Stimulated activated CD4-positive, alpha-beta T cell treated with anti-CD3 and anti-CD28 coated beads, Interleukin-12 subunit alpha, Interleukin-12 subunit beta, amount 100 ng/mL, for 4 hours (primary cell): Measurements from ENCODE around the gene SNRNP25.
"Not testable (repeated sequence)": the region's sequence is repeated elsewhere in the genome, so short reads cannot be mapped to it uniquely, and the experiment has no call there.

Source experiments
- DNase-seq: peaks from one replicate; pipeline ENCODE4 v3.0.0-alpha.2; 2020

SNRNP25 gene

DNA sequence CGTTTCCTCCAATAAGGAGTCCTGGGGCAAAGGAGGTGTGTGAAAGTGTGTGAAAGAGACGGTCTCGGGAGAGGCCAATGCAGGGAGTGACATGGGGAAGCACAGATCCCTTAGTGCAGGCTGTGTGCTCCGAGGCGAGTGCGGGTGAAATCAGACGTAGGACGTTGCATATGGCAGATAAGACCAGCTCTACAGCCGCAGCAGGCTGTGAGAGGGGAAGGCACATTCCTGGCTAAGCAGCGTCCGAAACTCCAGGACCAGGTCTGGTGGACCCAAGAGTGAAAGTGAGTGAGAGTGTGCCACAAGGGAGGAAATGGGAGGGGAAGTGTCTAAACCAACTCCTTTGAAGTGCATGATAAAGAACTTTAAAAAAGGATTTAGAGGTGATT lies 11.6 kb upstream of the SNRNP25 start:
- no peak for DNase-seq

DNA sequence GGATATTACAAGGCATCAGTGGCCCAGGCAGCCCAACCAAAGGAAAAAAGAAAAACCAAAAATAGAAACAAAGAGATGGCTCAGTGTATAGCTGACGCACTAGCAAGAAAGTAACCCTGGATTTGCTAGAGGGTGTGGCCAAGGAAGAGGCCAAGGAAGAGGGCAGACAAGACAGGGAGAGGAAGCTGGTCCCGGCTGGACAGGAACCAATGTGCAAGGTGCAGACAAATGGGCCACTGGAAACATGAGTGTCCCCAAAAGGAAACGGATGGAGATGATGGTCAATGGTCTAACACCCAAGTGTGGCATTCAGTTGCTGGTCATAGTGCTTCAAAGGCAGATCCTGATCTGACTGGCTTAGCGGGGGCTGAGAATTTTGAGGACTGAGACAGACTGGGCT lies 10.9 kb upstream of the SNRNP25 start:
- no peak for DNase-seq

DNA sequence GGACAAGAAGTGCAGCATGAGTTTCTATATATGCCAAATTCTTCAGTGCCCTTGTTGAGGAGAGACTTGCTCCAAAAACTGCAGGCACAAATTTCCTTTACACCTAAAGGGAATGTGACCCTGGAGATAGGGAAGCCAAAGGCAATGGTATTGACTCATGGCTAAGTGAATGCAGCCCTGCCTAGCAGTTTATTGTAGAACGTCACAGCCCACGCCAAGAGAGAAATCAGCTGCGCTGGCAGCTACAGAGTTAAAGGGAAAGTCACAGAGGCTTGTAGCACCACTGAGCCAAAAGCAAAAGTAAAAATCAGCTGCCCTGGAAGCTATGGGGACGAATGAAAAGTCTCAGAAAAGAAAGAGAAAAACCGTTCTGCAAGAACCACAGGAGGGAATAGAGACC lies 10.3 kb upstream of the SNRNP25 start:
- DNase-seq: no peak

DNA sequence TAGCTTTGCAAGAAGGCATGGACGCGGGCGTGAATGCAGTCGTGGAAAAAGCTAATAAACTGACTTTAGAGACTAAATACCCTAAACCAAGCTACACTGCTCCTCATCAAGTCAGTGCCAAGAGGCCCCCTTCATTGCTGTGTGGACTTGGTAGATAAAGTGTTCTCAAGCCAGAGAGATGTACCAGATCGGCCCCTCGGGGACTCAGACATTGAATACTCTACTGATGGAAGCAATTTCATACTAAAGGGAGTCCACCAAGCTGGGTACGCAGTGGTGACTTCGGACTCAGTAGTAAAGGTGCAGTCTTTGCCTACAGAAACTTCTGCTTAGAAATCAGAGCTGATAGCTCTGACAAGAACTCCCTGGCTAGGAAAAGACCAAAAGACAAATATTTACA lies 9.0 kb upstream of the SNRNP25 start:
- DNase-seq: no peak

DNA sequence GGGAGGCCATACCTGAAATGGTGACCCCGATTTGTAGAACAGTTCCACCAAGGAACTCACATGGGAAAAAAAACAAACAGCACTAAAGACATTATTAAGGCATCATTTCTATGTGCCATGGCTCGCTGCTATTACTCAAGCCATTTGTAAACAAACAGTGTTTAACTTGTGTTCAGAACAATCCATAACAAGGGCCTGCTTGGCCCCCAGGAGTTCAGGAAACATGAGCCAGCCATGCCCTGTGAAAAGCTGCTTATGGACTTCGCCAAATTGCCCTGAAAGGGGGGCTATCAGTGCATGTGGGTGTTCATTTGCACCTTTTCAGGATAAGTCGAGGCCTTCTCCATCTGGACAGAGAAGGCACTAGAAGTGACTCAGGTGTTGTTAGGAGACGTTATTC lies 8.2 kb upstream of the SNRNP25 start:
- DNase-seq: no peak

DNA sequence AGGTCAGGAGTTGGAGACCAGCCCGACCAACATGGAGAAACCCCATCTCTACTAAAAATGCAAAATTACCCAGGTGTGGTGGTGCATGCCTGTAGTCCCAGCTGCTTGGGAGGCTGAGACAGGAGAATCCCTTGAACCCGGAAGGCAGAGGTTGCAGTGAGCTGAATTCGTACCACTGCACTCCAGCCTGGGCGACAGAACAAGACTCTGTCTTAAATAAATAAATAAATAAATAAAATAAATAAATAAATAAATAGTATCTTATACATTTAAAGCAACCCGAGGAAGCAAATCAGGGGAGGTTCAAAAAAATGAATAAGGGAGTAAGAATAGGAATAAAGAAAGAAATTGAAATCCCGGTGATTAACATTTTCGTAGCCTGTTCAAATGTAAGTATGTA lies 7.1 kb upstream of the SNRNP25 start:
- DNase-seq: not testable (repeated sequence)

DNA sequence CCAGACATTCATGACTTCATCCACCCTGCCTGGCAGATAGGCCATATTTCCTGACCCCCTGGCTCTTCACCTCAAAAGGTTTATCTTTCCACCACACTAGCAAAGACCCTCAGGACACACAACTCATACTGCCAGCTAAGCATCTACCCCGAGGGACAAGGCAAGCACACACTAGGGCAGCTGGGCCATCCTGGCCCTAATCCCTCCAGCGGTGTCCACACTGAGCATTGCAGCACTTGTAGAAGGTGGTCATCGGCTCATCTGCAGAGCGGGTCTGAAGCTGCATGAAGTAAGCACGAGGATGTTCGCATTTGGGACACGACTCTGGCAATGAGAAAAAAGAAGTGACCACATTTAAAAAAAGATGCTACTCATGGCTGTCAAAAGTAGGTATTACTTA lies 6.4 kb upstream of the SNRNP25 start:
- no peak for DNase-seq

DNA sequence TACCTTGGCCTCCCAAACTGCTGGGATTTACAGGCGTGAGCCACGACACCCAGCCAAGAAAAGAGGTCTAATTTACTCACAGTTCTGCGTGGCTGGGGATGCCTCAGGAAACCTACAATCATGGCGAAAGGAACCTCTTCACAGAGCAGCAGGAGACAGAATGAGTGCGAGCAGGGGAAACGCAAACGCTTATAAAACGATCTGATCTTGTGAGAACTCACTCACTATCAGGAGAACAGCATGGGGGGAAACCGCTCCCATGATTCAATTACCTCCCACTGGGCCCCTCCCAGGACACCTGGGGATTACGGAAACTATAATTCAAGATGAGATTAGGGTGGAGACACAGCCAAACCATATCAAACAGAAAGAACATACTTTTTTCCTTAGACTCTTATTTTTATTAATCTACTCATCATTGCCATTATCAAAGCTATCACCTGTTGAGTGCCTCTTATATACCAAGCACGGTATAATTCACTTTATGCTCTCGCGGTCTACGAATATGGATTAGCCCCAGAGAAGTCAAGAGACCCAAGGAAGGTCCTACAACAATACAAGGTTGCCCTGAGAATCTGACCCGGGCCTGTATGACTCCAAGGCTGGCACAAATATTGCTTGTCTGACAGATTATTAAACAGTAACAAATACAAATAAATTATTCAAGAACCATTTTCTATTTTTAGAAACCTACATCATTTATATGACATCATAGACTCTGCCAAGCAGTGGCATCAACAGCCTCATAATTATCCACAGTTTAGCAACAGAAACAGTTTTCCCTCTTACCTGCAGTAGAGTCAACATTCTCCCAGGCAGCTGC lies 2.6 kb upstream of the SNRNP25 start:
- no peak for DNase-seq

DNA sequence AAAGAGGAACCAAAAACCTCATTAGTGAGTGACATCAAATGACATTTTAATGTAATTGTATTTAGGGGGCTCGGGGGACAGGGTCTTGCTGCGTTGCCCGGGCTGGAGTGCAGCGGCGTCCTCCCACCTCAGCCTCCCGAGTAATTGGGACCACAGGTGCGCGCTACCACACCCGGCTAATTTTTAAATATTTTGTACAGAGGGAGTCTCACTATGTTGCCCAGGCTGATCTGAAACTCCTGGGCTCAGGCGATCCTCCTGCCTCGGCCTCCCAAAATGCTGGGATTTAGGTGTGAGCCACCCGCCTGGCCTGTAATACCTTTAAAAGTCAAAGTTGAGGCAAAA lies 581 bp downstream of the SNRNP25 start:
- no peak for DNase-seq

DNA sequence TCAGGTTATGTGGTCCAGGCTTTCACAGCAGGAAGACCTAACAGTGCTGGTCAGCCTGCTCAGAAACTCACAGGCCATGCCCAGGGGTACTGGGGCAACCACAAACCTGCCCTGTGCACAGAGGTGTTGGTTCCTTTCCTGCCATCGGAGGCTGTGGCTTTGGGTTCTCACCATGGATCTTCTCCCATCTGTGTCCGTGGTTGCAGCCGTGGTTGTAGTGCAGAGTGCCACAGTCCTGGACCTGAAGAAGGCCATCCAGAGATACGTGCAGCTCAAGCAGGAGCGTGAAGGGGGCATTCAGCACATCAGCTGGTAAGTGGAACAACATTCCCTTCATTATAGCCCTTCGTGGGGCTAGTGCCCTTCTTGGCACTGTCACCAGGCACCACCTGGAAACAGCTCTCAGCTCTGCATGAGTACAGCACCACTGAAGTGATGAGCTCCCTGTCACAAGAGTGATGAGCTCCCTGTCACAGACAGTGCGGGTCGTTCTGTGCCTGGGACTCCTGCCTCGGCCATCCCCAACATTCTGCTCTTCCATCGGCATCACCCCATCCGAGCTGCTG lies 2.0 kb downstream of the SNRNP25 start:
- no peak for DNase-seq

DNA sequence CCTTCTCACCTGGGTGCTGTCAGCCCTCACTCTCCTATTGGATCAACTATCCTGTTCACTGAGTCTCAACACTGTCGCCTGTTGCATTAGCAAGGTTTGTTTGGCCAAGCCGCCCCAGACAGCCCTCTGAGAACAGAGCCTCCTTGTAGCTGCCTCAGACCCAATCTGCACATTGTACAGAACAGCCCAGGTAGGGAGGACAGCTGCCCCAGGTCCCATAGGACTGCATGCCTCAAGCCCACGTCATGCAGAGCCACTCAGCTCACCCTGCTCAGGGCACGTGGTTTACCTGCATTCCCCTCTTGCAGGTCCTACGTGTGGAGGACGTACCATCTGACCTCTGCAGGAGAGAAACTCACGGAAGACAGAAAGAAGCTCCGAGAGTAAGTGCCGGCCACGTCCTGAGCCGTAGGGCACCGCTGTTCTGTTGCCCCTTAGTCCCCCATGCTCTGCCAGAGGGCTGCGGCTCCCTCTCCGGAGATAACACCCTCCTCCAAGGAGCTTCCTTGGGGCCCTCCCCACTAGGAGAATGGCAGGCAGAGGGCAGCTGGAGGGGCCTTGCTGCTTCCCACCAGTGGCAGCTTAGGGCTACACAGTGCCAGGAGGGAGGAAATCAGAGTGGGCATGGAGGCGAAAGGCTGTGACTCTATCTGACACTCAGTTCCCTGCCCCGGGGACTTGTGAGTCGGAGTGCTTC lies 2.8 kb downstream of the SNRNP25 start:
- DNase-seq: no peak

DNA sequence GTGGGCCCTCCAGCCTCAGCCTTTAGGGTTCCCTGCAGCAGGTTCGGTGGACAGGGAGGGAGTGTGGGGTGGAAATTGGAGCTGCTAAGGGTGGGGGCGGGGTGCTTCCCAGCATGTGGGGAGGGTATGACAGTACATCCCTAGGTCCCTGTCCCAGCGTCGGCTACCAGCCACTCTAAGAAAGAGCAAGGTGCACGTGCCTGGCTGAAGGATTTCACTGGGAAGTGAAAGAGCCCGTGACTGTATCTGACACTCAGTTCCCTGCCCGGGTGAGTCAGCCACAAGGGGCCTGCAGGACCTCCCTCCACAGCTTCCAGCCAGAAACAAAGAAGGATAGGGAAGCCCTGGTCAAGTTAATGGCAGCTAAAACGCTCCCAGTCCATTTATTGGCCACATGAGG lies 4.1 kb downstream of the SNRNP25 start:
- no peak for DNase-seq

DNA sequence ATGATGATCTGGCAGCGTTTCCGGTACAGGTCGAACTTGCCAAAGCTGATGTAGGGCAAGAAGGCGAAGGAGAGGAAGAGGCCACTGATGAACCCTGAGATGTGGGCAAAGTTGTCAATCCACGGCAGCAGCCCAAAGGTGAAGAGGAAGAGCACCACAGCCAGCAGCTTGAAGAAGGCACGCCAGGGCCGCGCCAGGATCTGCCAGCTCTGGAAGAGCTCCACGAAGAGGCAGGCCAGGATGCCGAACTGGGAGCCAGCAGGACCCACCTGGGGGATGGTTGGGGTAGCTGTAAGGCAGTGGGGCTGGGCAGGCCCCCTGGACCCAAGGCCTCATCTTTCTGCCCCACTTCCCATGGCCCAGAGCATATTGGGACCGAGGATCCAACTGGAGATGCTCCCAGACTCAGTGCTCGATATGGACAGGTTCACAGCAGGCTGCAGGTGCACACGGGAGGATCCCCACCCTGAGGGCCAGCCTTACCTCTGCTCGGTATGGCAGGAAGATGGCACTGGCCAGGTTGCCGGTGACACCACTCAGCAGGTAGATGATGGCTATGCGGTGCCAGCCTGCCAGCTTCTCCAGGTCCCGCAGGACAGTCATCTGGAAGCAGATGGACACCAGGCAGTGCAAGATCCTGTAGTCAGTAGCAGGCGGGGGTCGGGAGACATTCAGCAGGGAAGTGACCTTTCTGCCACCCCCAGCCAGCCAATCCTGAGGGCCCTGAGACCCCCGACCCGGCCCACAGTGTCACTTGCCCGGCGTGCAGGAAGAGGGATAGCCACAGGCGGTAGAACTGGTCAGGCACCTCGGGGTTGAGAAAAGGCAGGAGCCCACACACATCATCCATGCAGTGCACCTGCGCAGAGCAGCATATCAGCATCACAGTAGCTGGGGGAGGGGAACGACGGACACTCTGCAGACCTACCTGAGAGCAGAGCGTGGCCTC lies 5.1 kb downstream of the SNRNP25 start:
- DNase-seq: no peak

DNA sequence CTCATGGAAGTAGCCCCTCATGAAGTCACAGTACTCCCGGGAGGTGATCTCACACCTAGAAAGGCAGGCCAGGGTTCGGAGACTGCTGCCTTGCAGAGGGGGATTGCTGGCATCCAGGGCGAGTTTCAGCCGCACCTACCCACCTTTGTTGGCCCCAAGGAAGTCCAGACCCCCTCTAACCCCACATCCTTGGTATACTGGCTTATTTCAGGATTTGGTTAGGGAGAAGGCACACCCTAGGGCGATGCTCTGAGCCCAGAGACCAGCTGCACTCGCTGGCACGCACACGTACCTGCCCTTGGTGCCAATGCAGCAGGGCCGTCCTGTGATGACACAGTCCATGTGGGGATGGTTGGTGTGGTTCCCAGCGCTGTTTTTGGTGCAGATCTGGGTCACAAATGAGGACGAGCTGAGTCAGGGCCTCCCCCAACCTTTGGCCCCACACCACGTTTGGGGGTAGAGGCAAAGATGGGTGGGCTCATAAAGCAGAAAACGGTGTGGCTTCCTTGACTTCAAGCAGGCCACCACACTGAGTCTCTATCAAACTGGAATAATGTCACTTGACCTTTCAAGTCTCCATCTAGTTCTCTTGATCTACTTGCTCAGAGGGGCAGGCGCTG lies 5.9 kb downstream of the SNRNP25 start:
- DNase-seq: no peak

DNA sequence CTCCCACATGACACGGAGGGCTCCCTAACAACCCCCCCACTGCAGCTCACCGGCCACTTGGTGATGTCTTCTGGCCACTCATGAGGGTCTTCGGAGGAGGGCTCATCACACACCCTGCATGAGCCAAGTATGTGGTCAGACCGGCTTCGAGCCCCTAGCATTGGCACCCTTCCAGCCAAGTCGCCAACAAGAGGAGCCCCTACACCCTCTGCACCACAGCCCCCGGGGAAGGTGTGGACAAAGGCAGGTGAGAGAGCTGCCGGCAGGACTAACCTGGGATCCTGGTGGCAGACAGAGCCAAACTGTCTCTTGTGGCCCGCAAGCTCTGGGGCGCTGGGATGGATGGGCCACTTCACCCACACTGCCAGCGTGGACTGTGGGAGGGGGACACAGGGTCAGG lies 6.5 kb downstream of the SNRNP25 start:
- no peak for DNase-seq

DNA sequence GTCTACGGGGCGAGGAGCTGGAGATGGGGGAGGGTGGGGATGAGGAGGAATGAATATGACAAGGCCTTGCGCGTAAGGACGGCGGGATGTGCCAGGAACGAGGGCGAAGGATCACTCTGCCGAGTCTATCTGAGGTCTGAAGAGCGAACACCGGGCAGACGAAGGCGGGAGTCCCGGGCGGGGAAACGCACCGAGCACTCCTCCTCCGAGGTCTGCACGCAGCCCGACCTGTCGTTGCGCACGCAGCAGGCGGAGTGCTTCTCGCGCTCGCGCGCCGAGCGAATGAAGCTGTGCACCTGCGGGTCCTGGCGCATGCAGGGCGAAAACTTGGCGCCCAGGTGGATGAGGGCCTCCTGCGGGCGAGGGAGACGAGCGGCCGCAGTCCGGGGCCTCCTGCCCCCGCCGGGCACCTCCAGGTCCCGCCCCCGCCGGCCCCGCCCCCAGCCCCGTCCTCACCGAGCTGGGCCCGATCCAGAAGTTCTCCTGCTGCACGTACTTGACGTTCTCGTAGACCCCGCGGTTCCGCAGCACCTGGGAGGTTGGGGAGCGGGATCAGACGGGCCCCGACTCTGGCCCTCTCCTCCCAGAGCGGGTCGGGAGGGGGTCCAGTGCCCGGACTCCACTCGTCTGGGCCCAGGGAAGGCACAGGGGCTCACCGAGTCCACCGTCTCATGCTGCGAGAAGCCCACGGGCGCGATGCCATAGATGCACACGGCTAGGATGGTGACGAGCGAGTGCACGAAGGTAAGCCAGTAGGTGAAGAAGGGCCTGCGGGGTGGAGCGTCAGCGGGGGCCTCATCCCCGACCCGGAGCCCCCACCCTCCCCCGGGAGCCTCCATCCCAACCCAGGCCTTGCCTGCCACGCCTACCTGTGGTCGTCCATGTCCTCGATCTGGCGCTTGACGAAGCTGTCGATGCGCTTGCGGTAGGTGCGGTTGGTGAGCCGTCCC lies 7.6 kb downstream of the SNRNP25 start:
- no peak for DNase-seq

DNA sequence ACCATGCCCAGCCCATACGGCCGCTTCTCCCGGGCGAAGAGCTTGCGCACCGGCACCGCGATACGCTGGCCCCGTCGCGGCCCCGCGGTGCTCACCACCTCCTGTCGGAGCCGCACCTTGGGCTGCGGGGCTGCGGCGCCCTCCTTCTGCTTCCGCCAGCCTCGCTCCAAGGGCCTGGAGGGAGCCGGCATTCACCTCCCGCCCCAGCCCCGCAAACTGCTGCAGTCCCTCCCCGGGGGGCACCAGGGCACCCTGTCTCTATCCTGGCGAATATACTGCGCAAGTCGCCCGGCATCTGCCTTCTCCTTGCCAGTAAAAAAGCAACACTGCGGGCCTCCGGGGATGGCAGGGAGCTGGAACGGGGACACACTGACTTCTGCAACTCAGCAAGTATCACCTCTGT lies 8.3 kb downstream of the SNRNP25 start:
- no peak for DNase-seq

DNA sequence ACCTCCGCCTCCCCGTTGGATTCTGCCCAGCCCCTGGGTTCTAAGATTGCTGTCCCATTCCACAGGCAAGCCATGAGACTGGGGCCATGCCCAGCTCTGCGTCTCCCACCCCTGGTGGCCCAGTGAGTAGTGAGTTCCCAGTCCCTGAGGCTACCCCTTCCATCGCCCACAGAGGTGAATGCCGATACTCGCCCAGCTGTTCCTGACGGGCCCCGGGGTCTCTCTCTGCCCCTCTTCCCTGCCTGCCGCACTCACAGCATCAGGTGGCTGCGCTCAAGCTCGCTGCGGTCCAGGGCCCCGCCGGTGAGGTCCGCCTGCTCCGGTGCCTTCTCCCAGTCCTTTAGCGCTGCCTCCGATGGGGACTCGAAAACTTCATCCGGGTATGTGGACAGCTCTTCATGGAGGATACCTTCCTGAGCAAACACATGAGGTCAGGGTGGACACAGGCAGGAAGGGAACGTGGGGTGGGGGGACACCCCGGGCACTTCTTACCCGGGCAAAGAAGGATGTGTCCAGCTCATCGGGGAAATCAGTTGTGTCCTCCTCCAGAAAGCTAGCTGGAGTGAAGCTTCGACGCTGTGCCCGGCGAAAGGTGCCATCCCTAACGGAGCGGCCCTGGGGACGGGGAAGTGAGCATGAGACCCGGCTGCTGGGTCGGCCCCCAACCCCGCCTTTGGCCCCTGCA lies 8.8 kb downstream of the SNRNP25 start:
- DNase-seq: no peak

DNA sequence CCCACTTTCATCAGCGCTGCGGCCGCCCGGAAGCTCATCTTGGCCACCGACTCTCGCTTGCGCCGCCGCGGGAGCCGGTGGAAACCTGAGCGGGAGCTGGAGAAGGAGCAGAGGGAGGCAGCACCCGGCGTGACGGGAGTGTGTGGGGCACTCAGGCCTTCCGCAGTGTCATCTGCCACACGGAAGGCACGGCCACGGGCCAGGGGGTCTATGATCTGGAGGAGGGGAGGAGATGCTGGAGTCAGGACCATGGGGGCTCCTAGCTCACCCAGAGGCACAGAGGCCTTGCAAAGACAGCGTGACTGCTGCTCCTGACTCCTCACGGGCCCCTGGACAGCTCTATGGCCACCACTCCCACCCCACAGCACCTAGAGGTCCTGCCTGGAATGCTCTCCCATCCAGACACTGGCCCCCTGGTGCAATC lies 9.4 kb downstream of the SNRNP25 start:
- no peak for DNase-seq

DNA sequence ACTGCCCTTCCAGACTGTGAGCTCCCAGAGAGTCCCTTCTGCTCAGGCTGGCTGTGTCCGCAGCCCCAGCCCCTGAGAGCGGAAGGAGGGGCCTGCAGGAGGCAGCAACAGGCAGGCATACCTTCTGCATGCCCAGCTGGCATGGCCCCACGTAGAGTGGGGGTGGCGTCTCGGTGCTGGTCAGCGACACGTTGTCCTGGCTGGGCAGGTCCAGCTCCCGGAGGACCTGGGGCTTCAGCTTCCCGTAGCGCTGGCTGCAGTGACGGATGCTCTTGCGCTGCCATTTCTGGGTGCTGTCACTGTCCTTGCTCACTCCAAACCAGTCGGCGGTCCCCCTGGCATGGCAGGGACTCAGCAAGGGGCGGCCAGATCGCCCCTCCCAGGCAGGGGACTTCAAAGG lies 9.8 kb downstream of the SNRNP25 start:
- no peak for DNase-seq
